Measurements from ENCODE around the gene GGCX.

GRCh38 chr2:85511008-85511811 is 50.1 kb downstream of the GGCX start:
- TF ChIP-seq, protein P1, sequence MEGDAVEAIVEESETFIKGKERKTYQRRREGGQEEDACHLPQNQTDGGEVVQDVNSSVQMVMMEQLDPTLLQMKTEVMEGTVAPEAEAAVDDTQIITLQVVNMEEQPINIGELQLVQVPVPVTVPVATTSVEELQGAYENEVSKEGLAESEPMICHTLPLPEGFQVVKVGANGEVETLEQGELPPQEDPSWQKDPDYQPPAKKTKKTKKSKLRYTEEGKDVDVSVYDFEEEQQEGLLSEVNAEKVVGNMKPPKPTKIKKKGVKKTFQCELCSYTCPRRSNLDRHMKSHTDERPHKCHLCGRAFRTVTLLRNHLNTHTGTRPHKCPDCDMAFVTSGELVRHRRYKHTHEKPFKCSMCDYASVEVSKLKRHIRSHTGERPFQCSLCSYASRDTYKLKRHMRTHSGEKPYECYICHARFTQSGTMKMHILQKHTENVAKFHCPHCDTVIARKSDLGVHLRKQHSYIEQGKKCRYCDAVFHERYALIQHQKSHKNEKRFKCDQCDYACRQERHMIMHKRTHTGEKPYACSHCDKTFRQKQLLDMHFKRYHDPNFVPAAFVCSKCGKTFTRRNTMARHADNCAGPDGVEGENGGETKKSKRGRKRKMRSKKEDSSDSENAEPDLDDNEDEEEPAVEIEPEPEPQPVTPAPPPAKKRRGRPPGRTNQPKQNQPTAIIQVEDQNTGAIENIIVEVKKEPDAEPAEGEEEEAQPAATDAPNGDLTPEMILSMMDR (conservative IDR thresholded peaks at IDR 0.05; ENCODE audit: low read depth, low read length), result no peak
- no peak for TF ChIP-seq EZH2 (IDR thresholded peaks at IDR 0.05; ENCODE audit: borderline replicate concordance, low read depth, low read length, poor library complexity, severe bottlenecking)
